Neural cell (in vitro differentiated cells): ENCODE measurements around the gene SIMC1.
"Not testable (repeated sequence)": the region's sequence is repeated elsewhere in the genome, so short reads cannot be mapped to it uniquely, and the experiment has no call there.

Experiments
- CTCF ChIP-seq: fragments of 450-650 bp; IDR thresholded peaks from 2 replicates; pipeline ENCODE4 v1.5.1; 2014; ENCODE audit warnings: antibody characterized with exemption, mild to moderate bottlenecking, moderate library complexity; ENCODE audit not compliant: poor library complexity, severe bottlenecking
- EP300 ChIP-seq: fragments of 450-650 bp; conservative IDR thresholded peaks from 2 replicates; pipeline ENCODE4 v1.6.1; 2014; ENCODE audit warnings: antibody characterized with exemption, mild to moderate bottlenecking, moderate library complexity; ENCODE audit not compliant: poor library complexity, severe bottlenecking
- EZH2 ChIP-seq: fragments of 200-600, 300-800 bp; shearing (Covaris generic), sonication (generic); IDR thresholded peaks from 2 replicates; pipeline ENCODE4 v1.6.1; 2014; ENCODE audit warnings: antibody characterized with exemption, low read length, borderline replicate concordance, mild to moderate bottlenecking; ENCODE audit not compliant: insufficient read depth, poor library complexity, severe bottlenecking
- RAD21 ChIP-seq: fragments of 450-650 bp; conservative IDR thresholded peaks from 2 replicates; pipeline ENCODE4 v1.6.1; 2014; ENCODE audit warnings: antibody characterized with exemption, mild to moderate bottlenecking, moderate library complexity

GRCh38 chr5:176254066-176254393 lies 15.8 kb downstream of the SIMC1 start:
- not testable (repeated sequence) for TF ChIP-seq CTCF, RAD21, EP300, EZH2
